GM19239 (cell line): ENCODE measurements around the gene PPP1R13L.
"Not testable (repeated sequence)": the region's sequence is repeated elsewhere in the genome, so short reads cannot be mapped to it uniquely, and the experiment has no call there.

Experiments
- DNase-seq: peaks from one replicate; pipeline ENCODE4 v3.0.0; 2011; ENCODE audit warnings: low spot score; ENCODE audit not compliant: insufficient read length
- FAIRE-seq: peaks from 2 replicates; lab custom pipeline; 2011; peaks lifted over from hg19 to GRCh38; lab: Jason Lieb, UNC

Gene PPP1R13L

GRCh38 chr19:45437328-45437727 is 32.5 kb upstream of the PPP1R13L start:
- DNase-seq: no peak
- no peak for FAIRE-seq

GRCh38 chr19:45432543-45432942 is 27.7 kb upstream of the PPP1R13L start:
- not testable (repeated sequence) for DNase-seq, FAIRE-seq

GRCh38 chr19:45431008-45431407 is 26.1 kb upstream of the PPP1R13L start:
- FAIRE-seq, DNase-seq: not testable (repeated sequence)

GRCh38 chr19:45429896-45430295 is 25.0 kb upstream of the PPP1R13L start:
- not testable (repeated sequence) for FAIRE-seq, DNase-seq

GRCh38 chr19:45428384-45429231 is 23.7 kb upstream of the PPP1R13L start:
- DNase-seq: no peak
- no peak for FAIRE-seq

- DNase-seq: no peak
- FAIRE-seq: no peak
Measured at GRCh38 chr19:45424191-45425058, 19.6 kb upstream of the PPP1R13L start.

- FAIRE-seq (peak; percentile 97), DNase-seq (peak; percentile 91)
Measured at GRCh38 chr19:45423589-45424190, 18.8 kb upstream of the PPP1R13L start, which contains the start of gene ERCC1. Gene ERCC1 (minus strand): TSS chr19:45423917. CDS start chr19:45423374, 543 bp downstream.

- FAIRE-seq (no peak), DNase-seq (no peak)
Measured at GRCh38 chr19:45423033-45423588, 18.2 kb upstream of the PPP1R13L start.

- DNase-seq: no peak
- FAIRE-seq: no peak
Measured at GRCh38 chr19:45421947-45422498, 17.2 kb upstream of the PPP1R13L start.

GRCh38 chr19:45420871-45421270 is 16.0 kb upstream of the PPP1R13L start:
- no peak for FAIRE-seq

GRCh38 chr19:45420356-45420755 is 15.5 kb upstream of the PPP1R13L start:
- no peak for FAIRE-seq
- no peak for DNase-seq

More at GRCh38 chr19:45420871-45421270, 16.0 kb upstream of the PPP1R13L start:
- no peak for DNase-seq

- no peak for FAIRE-seq
- no peak for DNase-seq
Measured at GRCh38 chr19:45419895-45420294, 15.0 kb upstream of the PPP1R13L start.

- DNase-seq (peak; percentile 82), FAIRE-seq (peak; percentile 96)
Measured at GRCh38 chr19:45419396-45419795, 14.5 kb upstream of the PPP1R13L start.

- FAIRE-seq (peak; percentile 72), DNase-seq (no peak)
Measured at GRCh38 chr19:45418802-45419201, 13.9 kb upstream of the PPP1R13L start.

- FAIRE-seq (no peak), DNase-seq (no peak)
Measured at GRCh38 chr19:45417151-45417550, 12.3 kb upstream of the PPP1R13L start.

GRCh38 chr19:45414468-45414867 is 9.6 kb upstream of the PPP1R13L start:
- FAIRE-seq (no peak), DNase-seq (no peak)

GRCh38 chr19:45413497-45413896 is 8.6 kb upstream of the PPP1R13L start:
- FAIRE-seq: no peak
- DNase-seq: no peak

GRCh38 chr19:45410330-45410729 is 5.5 kb upstream of the PPP1R13L start:
- DNase-seq, FAIRE-seq: not testable (repeated sequence)

- no peak for FAIRE-seq
- no peak for DNase-seq
Measured at GRCh38 chr19:45409557-45409920, 4.7 kb upstream of the PPP1R13L start.
